RWPE2 (cell line): Measurements from ENCODE around the gene TRIM34.

Experiments used
- ATAC-seq: fragments of 200-7000 bp; cut with Tn5 transposase; 3 replicates; pipeline ENCODE4 v1.9.1; 2021; ENCODE audit warnings: low read depth
- DNase-seq: peaks from one replicate; pipeline ENCODE4 v3.0.0-alpha.2; 2020; ENCODE audit warnings: low spot score
- H3K27ac ChIP-seq: fragments of 450-650 bp; 2 replicates; pipeline ENCODE4 v1.5.1; 2017; ENCODE audit warnings: mild to moderate bottlenecking; ENCODE audit not compliant: poor library complexity, severe bottlenecking
- H3K27me3 ChIP-seq: fragments of 250-450 bp; sonication (Bioruptor Pico); 2 replicates; pipeline ENCODE4 v1.5.1; 2021; ENCODE audit warnings: mild to moderate bottlenecking, moderate library complexity; ENCODE audit not compliant: insufficient read depth, poor library complexity, severe bottlenecking
- H3K36me3 ChIP-seq: fragments of 250-450 bp; sonication (Bioruptor Pico); 2 replicates; pipeline ENCODE4 v1.5.1; 2020; ENCODE audit warnings: low read depth, mild to moderate bottlenecking, moderate library complexity
- H3K4me1 ChIP-seq: fragments of 250-450 bp; sonication (Bioruptor Pico); 2 replicates; pipeline ENCODE4 v1.5.1; 2021; ENCODE audit warnings: mild to moderate bottlenecking, moderate library complexity; ENCODE audit not compliant: insufficient read depth, poor library complexity, severe bottlenecking
- H3K4me3 ChIP-seq: fragments of 250-450 bp; sonication (Bioruptor Pico); 2 replicates; pipeline ENCODE4 v1.5.1; 2021; ENCODE audit warnings: mild to moderate bottlenecking, moderate library complexity; ENCODE audit not compliant: severe bottlenecking
- H3K9me3 ChIP-seq: fragments of 250-450 bp; sonication (Bioruptor Pico); 2 replicates; pipeline ENCODE4 v1.5.1; 2021; ENCODE audit warnings: mild to moderate bottlenecking, moderate library complexity; ENCODE audit not compliant: severe bottlenecking
- CTCF ChIP-seq: fragments of 450-650 bp; IDR thresholded peaks from one replicate; pipeline ENCODE4 v1.5.1; 2017; ENCODE audit warnings: mild to moderate bottlenecking, moderate library complexity; ENCODE audit not compliant: poor library complexity, severe bottlenecking

Gene TRIM34

GRCh38 chr11:5591613-5592012, 33.2 kb upstream of the TRIM34 start:
- H3K4me3 ChIP-seq: no peak overlapping the region
- H3K27ac ChIP-seq: no peak overlapping the region
- H3K27me3 ChIP-seq: no peaks in the 10 kb centered on the region
- H3K9me3 ChIP-seq: peaks cover 2% of the 10 kb centered on the region
- ATAC-seq (no peak), DNase-seq (no peak)
- no peak for TF ChIP-seq CTCF
- no peaks in the 10 kb centered on the region for H3K36me3 ChIP-seq
- H3K4me1 ChIP-seq: peaks cover 3% of the 10 kb centered on the region

- no peak for ATAC-seq
- TF ChIP-seq CTCF: no peak
Measured at GRCh38 chr11:5592615-5593014, 32.2 kb upstream of the TRIM34 start.

GRCh38 chr11:5593146-5593545, 31.7 kb upstream of the TRIM34 start:
- no peaks in the 10 kb centered on the region for H3K36me3 ChIP-seq
- peaks cover 2% of the 10 kb centered on the region for H3K9me3 ChIP-seq
- H3K27ac ChIP-seq: peak overlapping the region; percentile 23
- H3K4me3 ChIP-seq: no peak overlapping the region
- no peak for DNase-seq
- no peak for TF ChIP-seq CTCF
- no peaks in the 10 kb centered on the region for H3K27me3 ChIP-seq
- H3K4me1 ChIP-seq: peaks cover 4% of the 10 kb centered on the region
- ATAC-seq: no peak

More at GRCh38 chr11:5592615-5593014, 32.2 kb upstream of the TRIM34 start:
- no peak overlapping the region for H3K4me3 ChIP-seq
- H3K27me3 ChIP-seq: no peaks in the 10 kb centered on the region
- H3K4me1 ChIP-seq: peaks cover 3% of the 10 kb centered on the region
- no peaks in the 10 kb centered on the region for H3K36me3 ChIP-seq
- H3K9me3 ChIP-seq: peaks cover 2% of the 10 kb centered on the region
- DNase-seq: no peak
- peak overlapping the region; percentile 23 for H3K27ac ChIP-seq

- H3K4me3 ChIP-seq: peak within 1 kb of the TSS; percentile 46
- DNase-seq: peak; percentile 70
- ATAC-seq: peak; percentile 69
- H3K4me1 ChIP-seq: peaks cover 20% of the 10 kb centered on the region
- peaks cover 2% of the 10 kb centered on the region for H3K9me3 ChIP-seq
- no peaks in the 10 kb centered on the region for H3K27me3 ChIP-seq
- H3K27ac ChIP-seq: peak within 1 kb of the TSS; percentile 87
- TF ChIP-seq CTCF: no peak
- no peaks in the 10 kb centered on the region; the same call in 1 of the 2 replicates for H3K36me3 ChIP-seq
Measured at GRCh38 chr11:5596607-5597201, 28.1 kb upstream of the TRIM34 start, which contains the start of gene TRIM6. TSS of gene TRIM6 (plus strand) at chr11:5596637. CDS start at chr11:5596898, 261 bp downstream.

GRCh38 chr11:5597953-5598352, 26.8 kb upstream of the TRIM34 start:
- peak overlapping the region; percentile 46 for H3K4me3 ChIP-seq
- ATAC-seq (no peak), DNase-seq (no peak)
- peaks cover 21% of the 10 kb centered on the region for H3K4me1 ChIP-seq
- H3K36me3 ChIP-seq: no peaks in the 10 kb centered on the region; the same call in 1 of the 2 replicates
- TF ChIP-seq CTCF: no peak
- peaks cover 2% of the 10 kb centered on the region for H3K9me3 ChIP-seq
- H3K27me3 ChIP-seq: no peaks in the 10 kb centered on the region
- peak overlapping the region; percentile 87 for H3K27ac ChIP-seq
